SHP77 (cell line): ENCODE results near the gene OR4M1.
"Not testable (repeated sequence)": the region's sequence is repeated elsewhere in the genome, so short reads cannot be mapped to it uniquely, and the experiment has no call there.

Experiments used
- DNase-seq, 2 experiments: peaks; one replicate each; lab custom pipeline; 2025; lab: John Stamatoyannopoulos, UW

Gene OR4M1

DNA sequence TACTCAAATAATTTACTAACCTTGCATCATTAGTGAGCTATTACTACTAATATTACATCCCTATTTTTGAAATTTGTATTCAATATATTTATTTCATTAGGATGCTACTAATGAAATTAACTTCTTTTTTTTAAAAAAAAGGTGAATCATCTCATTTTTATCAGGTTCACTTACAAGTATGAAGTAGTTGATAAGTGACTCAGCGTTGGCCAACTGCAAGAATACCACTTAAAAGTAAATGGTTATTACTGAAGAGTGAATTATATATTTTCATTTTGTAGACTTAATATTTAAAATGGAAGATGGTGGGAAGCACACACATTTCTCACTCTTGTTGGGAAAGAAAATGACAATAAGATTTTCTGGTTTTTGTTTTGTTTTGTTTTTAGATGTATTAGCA lies 49.9 kb downstream of the OR4M1 start:
- no peak for DNase-seq

GRCh38 chr14:19823765-19824164 lies 50.5 kb downstream of the OR4M1 start:
- no peak for DNase-seq

DNA sequence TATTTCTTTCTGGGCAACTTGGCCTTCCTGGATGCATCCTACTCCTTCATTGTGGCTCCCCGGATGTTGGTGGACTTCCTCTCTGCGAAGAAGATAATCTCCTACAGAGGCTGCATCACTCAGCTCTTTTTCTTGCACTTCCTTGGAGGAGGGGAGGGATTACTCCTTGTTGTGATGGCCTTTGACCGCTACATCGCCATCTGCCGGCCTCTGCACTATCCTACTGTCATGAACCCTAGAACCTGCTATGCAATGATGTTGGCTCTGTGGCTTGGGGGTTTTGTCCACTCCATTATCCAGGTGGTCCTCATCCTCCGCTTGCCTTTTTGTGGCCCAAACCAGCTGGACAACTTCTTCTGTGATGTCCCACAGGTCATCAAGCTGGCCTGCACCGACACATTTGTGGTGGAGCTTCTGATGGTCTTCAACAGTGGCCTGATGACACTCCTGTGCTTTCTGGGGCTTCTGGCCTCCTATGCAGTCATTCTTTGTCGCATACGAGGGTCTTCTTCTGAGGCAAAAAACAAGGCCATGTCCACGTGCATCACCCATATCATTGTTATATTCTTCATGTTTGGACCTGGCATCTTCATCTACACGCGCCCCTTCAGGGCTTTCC lies 54.4 kb downstream of the OR4M1 start:
- not testable (repeated sequence) for DNase-seq

DNA sequence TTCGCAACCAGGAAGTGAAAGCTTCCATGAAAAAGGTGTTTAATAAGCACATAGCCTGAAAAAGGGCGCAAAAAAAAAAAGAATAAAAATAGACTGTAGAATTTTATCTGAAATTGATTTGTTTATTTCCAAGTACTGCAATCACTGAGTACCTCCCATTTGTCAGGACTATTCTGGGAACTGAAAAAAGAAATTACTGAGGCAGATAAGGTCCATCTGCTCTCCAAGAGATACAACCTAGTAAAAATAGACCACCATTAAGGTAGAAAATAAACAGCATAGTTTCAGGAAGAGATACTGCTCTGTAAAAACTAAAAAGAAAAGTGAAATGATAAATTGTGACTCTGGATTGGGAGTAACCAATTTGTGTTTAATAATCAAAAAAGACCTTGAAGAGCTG lies 55.0 kb downstream of the OR4M1 start:
- DNase-seq: no peak
